ENCODE results near the gene ADAM12.
A peak's percentile ranks its signal among the peaks of the same experiment; 100 is the strongest.

The ADAM12 gene

GRCh38 chr10:126161691-126162090 lies 226.6 kb downstream of the ADAM12 start:
- no peaks in the 10 kb centered on the region for H3K79me2 ChIP-seq (ENCODE audit: control insufficient read depth, insufficient read depth, low read length, unreplicated experiment)
- no peaks in the 10 kb centered on the region for H3K27me3 ChIP-seq (ENCODE audit: insufficient read depth, low read length)
- H3K4me1 ChIP-seq (ENCODE audit: control insufficient read depth, insufficient read depth, low read length, unreplicated experiment): no peaks in the 10 kb centered on the region
- H3K4me3 ChIP-seq (ENCODE audit: low read depth, low read length): no peak overlapping the region
- no peak overlapping the region for H2AFZ ChIP-seq (ENCODE audit: low read length, unreplicated experiment)
- H3K27ac ChIP-seq (ENCODE audit: low read depth, low read length): no peak overlapping the region
- H3K36me3 ChIP-seq (ENCODE audit: insufficient read depth, low read length): no peaks in the 10 kb centered on the region

GRCh38 chr10:126160971-126161630 lies 227.2 kb downstream of the ADAM12 start:
- H3K4me3 ChIP-seq (ENCODE audit: low read depth, low read length): no peak overlapping the region
- H3K79me2 ChIP-seq (ENCODE audit: control insufficient read depth, insufficient read depth, low read length, unreplicated experiment): no peaks in the 10 kb centered on the region
- H3K27me3 ChIP-seq (ENCODE audit: insufficient read depth, low read length): no peaks in the 10 kb centered on the region
- no peaks in the 10 kb centered on the region for H3K36me3 ChIP-seq (ENCODE audit: insufficient read depth, low read length)
- H3K27ac ChIP-seq (ENCODE audit: low read depth, low read length): no peak overlapping the region
- no peaks in the 10 kb centered on the region for H3K4me1 ChIP-seq (ENCODE audit: control insufficient read depth, insufficient read depth, low read length, unreplicated experiment)
- H2AFZ ChIP-seq (ENCODE audit: low read length, unreplicated experiment): no peak overlapping the region

- Histone ChIP-seq H3K27me3 (ENCODE audit: insufficient read depth, low read length) (no peaks in the 10 kb centered on the region), H3K36me3 (ENCODE audit: insufficient read depth, low read length) (no peaks in the 10 kb centered on the region), H2AFZ (ENCODE audit: low read length, unreplicated experiment) (no peak overlapping the region), H3K4me3 (ENCODE audit: low read depth, low read length) (no peak overlapping the region), H3K79me2 (ENCODE audit: control insufficient read depth, insufficient read depth, low read length, unreplicated experiment) (no peaks in the 10 kb centered on the region), H3K4me1 (ENCODE audit: control insufficient read depth, insufficient read depth, low read length, unreplicated experiment) (no peaks in the 10 kb centered on the region), H3K27ac (ENCODE audit: low read depth, low read length) (no peak overlapping the region)
These were observed 227.7 kb downstream of the ADAM12 start for GRCh38 chr10:126160571-126160970.

GRCh38 chr10:126158133-126158892 lies 230.0 kb downstream of the ADAM12 start:
- no peak overlapping the region for H3K27ac ChIP-seq (ENCODE audit: low read depth, low read length)
- no peak overlapping the region for H2AFZ ChIP-seq (ENCODE audit: low read length, unreplicated experiment)
- H3K4me1 ChIP-seq (ENCODE audit: control insufficient read depth, insufficient read depth, low read length, unreplicated experiment): no peaks in the 10 kb centered on the region
- H3K36me3 ChIP-seq (ENCODE audit: insufficient read depth, low read length): peaks cover 10% of the 10 kb centered on the region; the same call in 1 of the 2 replicates
- no peaks in the 10 kb centered on the region for H3K27me3 ChIP-seq (ENCODE audit: insufficient read depth, low read length)
- no peaks in the 10 kb centered on the region for H3K79me2 ChIP-seq (ENCODE audit: control insufficient read depth, insufficient read depth, low read length, unreplicated experiment)
- no peak overlapping the region for H3K4me3 ChIP-seq (ENCODE audit: low read depth, low read length)

GRCh38 chr10:126157189-126157588 lies 231.1 kb downstream of the ADAM12 start:
- Histone ChIP-seq H3K79me2 (ENCODE audit: control insufficient read depth, insufficient read depth, low read length, unreplicated experiment) (no peaks in the 10 kb centered on the region), H3K4me3 (ENCODE audit: low read depth, low read length) (no peak overlapping the region), H2AFZ (ENCODE audit: low read length, unreplicated experiment) (no peak overlapping the region), H3K4me1 (ENCODE audit: control insufficient read depth, insufficient read depth, low read length, unreplicated experiment) (no peaks in the 10 kb centered on the region), H3K27me3 (ENCODE audit: insufficient read depth, low read length) (no peaks in the 10 kb centered on the region), H3K36me3 (ENCODE audit: insufficient read depth, low read length) (peaks cover 12% of the 10 kb centered on the region), H3K27ac (ENCODE audit: low read depth, low read length) (no peak overlapping the region)

- Histone ChIP-seq H3K36me3 (ENCODE audit: insufficient read depth, low read length) (peaks cover 17% of the 10 kb centered on the region), H3K4me1 (ENCODE audit: control insufficient read depth, insufficient read depth, low read length, unreplicated experiment) (no peaks in the 10 kb centered on the region), H3K79me2 (ENCODE audit: control insufficient read depth, insufficient read depth, low read length, unreplicated experiment) (no peaks in the 10 kb centered on the region), H3K4me3 (ENCODE audit: low read depth, low read length) (no peak overlapping the region), H3K27ac (ENCODE audit: low read depth, low read length) (no peak overlapping the region), H2AFZ (ENCODE audit: low read length, unreplicated experiment) (no peak overlapping the region), H3K27me3 (ENCODE audit: insufficient read depth, low read length) (no peaks in the 10 kb centered on the region)
These were observed 231.8 kb downstream of the ADAM12 start for GRCh38 chr10:126156503-126156902.

- H3K27me3 ChIP-seq (ENCODE audit: insufficient read depth, low read length): no peaks in the 10 kb centered on the region
- H3K4me3 ChIP-seq (ENCODE audit: low read depth, low read length): no peak overlapping the region
- peaks cover 21% of the 10 kb centered on the region for H3K36me3 ChIP-seq (ENCODE audit: insufficient read depth, low read length)
- no peak overlapping the region for H2AFZ ChIP-seq (ENCODE audit: low read length, unreplicated experiment)
- no peak overlapping the region for H3K27ac ChIP-seq (ENCODE audit: low read depth, low read length)
- H3K4me1 ChIP-seq (ENCODE audit: control insufficient read depth, insufficient read depth, low read length, unreplicated experiment): no peaks in the 10 kb centered on the region
- H3K79me2 ChIP-seq (ENCODE audit: control insufficient read depth, insufficient read depth, low read length, unreplicated experiment): no peaks in the 10 kb centered on the region
These were observed 232.3 kb downstream of the ADAM12 start for GRCh38 chr10:126156012-126156411.

- H2AFZ ChIP-seq (ENCODE audit: low read length, unreplicated experiment): no peak overlapping the region
- no peak overlapping the region for H3K27ac ChIP-seq (ENCODE audit: low read depth, low read length)
- peaks cover 22% of the 10 kb centered on the region for H3K36me3 ChIP-seq (ENCODE audit: insufficient read depth, low read length)
- no peaks in the 10 kb centered on the region for H3K79me2 ChIP-seq (ENCODE audit: control insufficient read depth, insufficient read depth, low read length, unreplicated experiment)
- no peak overlapping the region for H3K4me3 ChIP-seq (ENCODE audit: low read depth, low read length)
- H3K4me1 ChIP-seq (ENCODE audit: control insufficient read depth, insufficient read depth, low read length, unreplicated experiment): no peaks in the 10 kb centered on the region
- no peaks in the 10 kb centered on the region for H3K27me3 ChIP-seq (ENCODE audit: insufficient read depth, low read length)
These were observed 232.7 kb downstream of the ADAM12 start for GRCh38 chr10:126155528-126155927.

- Histone ChIP-seq H3K27me3 (ENCODE audit: insufficient read depth, low read length) (no peaks in the 10 kb centered on the region), H2AFZ (ENCODE audit: low read length, unreplicated experiment) (no peak overlapping the region), H3K27ac (ENCODE audit: low read depth, low read length) (no peak overlapping the region), H3K4me1 (ENCODE audit: control insufficient read depth, insufficient read depth, low read length, unreplicated experiment) (peaks cover 1% of the 10 kb centered on the region), H3K36me3 (ENCODE audit: insufficient read depth, low read length) (peaks cover 22% of the 10 kb centered on the region), H3K79me2 (ENCODE audit: control insufficient read depth, insufficient read depth, low read length, unreplicated experiment) (no peaks in the 10 kb centered on the region), H3K4me3 (ENCODE audit: low read depth, low read length) (no peak overlapping the region)
These were observed 234.3 kb downstream of the ADAM12 start for GRCh38 chr10:126153711-126154628.

- H2AFZ ChIP-seq (ENCODE audit: low read length, unreplicated experiment): peak overlapping the region; percentile 42
- H3K79me2 ChIP-seq (ENCODE audit: control insufficient read depth, insufficient read depth, low read length, unreplicated experiment): no peaks in the 10 kb centered on the region
- H3K27ac ChIP-seq (ENCODE audit: low read depth, low read length): peak overlapping the region; percentile 66
- H3K27me3 ChIP-seq (ENCODE audit: insufficient read depth, low read length): no peaks in the 10 kb centered on the region
- H3K4me3 ChIP-seq (ENCODE audit: low read depth, low read length): peak overlapping the region; percentile 22; the same call in 1 of the 2 replicates
- peaks cover 18% of the 10 kb centered on the region for H3K36me3 ChIP-seq (ENCODE audit: insufficient read depth, low read length)
- peaks cover 18% of the 10 kb centered on the region for H3K4me1 ChIP-seq (ENCODE audit: control insufficient read depth, insufficient read depth, low read length, unreplicated experiment)
These were observed 240.2 kb downstream of the ADAM12 start for GRCh38 chr10:126147866-126148587.
